ENCODE measurements around the gene ENDOD1. TPM values are rescaled to one million over a fixed set of nuclear protein-coding genes. Genes with fewer than 3 reads are reported as not detected.

ENDOD1 gene
- total and polyA plus RNA-seq, 2 donors (not counting 1 experiment from before 2014, with no cell fraction given): 7.0 to 11.7 TPM

GRCh38 chr11:95100856-95101507 is 11.3 kb downstream of the ENDOD1 start:
- intact Hi-C loops (cut with micrococcal nuclease): no loop called here
- H3K4me2 ChIP-seq (replicated peaks; ENCODE audit: low read depth, low read length, poor library complexity, severe bottlenecking): no peak overlapping the region
- H3K4me1 ChIP-seq (ENCODE audit: control insufficient read depth in 2 of 2, insufficient read depth in 2 of 2, low read length in 2 of 2): peaks cover 26 to 35% of the 10 kb centered on the region in 2 donors
- H3K9ac ChIP-seq (ENCODE audit: low read length): no peak overlapping the region
- ChIA-PET CTCF (no interaction called here), POLR2A (interaction anchor here (0.7 kb wide), 1 partner anchor 9 kb away, joined by 5 read pairs; no protein-coding TSS in a partner anchor)
- TF ChIP-seq CTCF (IDR thresholded peaks at IDR 0.05) (no peak), EZH2 (IDR thresholded peaks at IDR 0.05; ENCODE audit: borderline replicate concordance, insufficient read depth, low read depth, low read length, poor library complexity, severe bottlenecking) (no peak)
- H3K27ac ChIP-seq (ENCODE audit: low read length in 2 of 2): no peak overlapping the region
- peaks cover 61% of the 10 kb centered on the region for H3K4me1 Mint-ChIP-seq
- H3K4me3 ChIP-seq (ENCODE audit: control extremely low read depth in 1 of 5, extremely low read depth in 1 of 5, insufficient read depth in 1 of 5, low read depth in 2 of 5, low read length in 4 of 5): no peak overlapping the region
- peaks cover 0 to 3% of the 10 kb centered on the region in 2 experiments for H3K36me3 ChIP-seq (replicated peaks in 1 of 2; ENCODE audit: control extremely low read depth in 1 of 2, control insufficient read depth in 1 of 2, extremely low read depth in 1 of 2, insufficient read depth in 2 of 2, low read length in 1 of 2)
- H4K20me1 ChIP-seq (ENCODE audit: control insufficient read depth, insufficient read depth, low read length, poor library complexity, severe bottlenecking): peaks cover 10% of the 10 kb centered on the region
- no peaks in the 10 kb centered on the region for H3K9me3 Mint-ChIP-seq (ENCODE audit: insufficient read depth)
- no peak overlapping the region for H3K4me3 Mint-ChIP-seq
- no peak overlapping the region for H3K27ac Mint-ChIP-seq
- 100% methylated on average over 1 of the region's 6 CpGs for WGBS (ENCODE audit: insufficient coverage)
- no peaks in the 10 kb centered on the region for H3K27me3 ChIP-seq (replicated peaks in 1 of 4; ENCODE audit: control extremely low read depth in 1 of 4, control insufficient read depth in 3 of 4, insufficient read depth in 4 of 4, low read length in 3 of 4)
- H3K9me3 ChIP-seq (ENCODE audit: control extremely low read depth in 1 of 3, control insufficient read depth in 2 of 3, insufficient read depth in 1 of 3, low read length in 2 of 3): no peaks in the 10 kb centered on the region
- H3K27me3 Mint-ChIP-seq: no peaks in the 10 kb centered on the region
- DNase-seq (no peak), ATAC-seq (ENCODE audit: low read depth) (no peak)
- H3K79me2 ChIP-seq (ENCODE audit: control insufficient read depth, insufficient read depth, low read length): peaks cover 71% of the 10 kb centered on the region
- H2AFZ ChIP-seq (ENCODE audit: insufficient read depth, low read depth, low read length, poor library complexity, severe bottlenecking): no peak overlapping the region

GRCh38 chr11:95101935-95102334 is 12.3 kb downstream of the ENDOD1 start:
- CTCF ChIA-PET: interaction anchor here (0.6 to 2.6 kb wide), 4 partner anchors 13 to 937 kb away, joined by 3 to 8 read pairs (median 4); partner anchors contain the start of genes ENDOD1 and SRSF8
- peaks cover 63% of the 10 kb centered on the region for H3K4me1 Mint-ChIP-seq
- peaks cover 10% of the 10 kb centered on the region for H4K20me1 ChIP-seq (ENCODE audit: control insufficient read depth, insufficient read depth, low read length, poor library complexity, severe bottlenecking)
- H3K4me2 ChIP-seq (replicated peaks; ENCODE audit: low read depth, low read length, poor library complexity, severe bottlenecking): no peak overlapping the region
- POLR2A ChIA-PET: interaction anchor here (1.0 kb wide), 1 partner anchor 51 kb away, joined by 4 read pairs; no protein-coding TSS in a partner anchor
- no peak overlapping the region for H3K27ac ChIP-seq (ENCODE audit: low read length in 2 of 2)
- no peak overlapping the region for H3K27ac Mint-ChIP-seq
- peaks cover 26 to 27% of the 10 kb centered on the region in 2 donors for H3K4me1 ChIP-seq (ENCODE audit: control insufficient read depth in 2 of 2, insufficient read depth in 2 of 2, low read length in 2 of 2)
- peaks cover 0 to 3% of the 10 kb centered on the region in 2 experiments for H3K36me3 ChIP-seq (replicated peaks in 1 of 2; ENCODE audit: control extremely low read depth in 1 of 2, control insufficient read depth in 1 of 2, extremely low read depth in 1 of 2, insufficient read depth in 2 of 2, low read length in 1 of 2)
- no peak for TF ChIP-seq CTCF (IDR thresholded peaks at IDR 0.05)
- TF ChIP-seq EZH2 (IDR thresholded peaks at IDR 0.05; ENCODE audit: borderline replicate concordance, insufficient read depth, low read depth, low read length, poor library complexity, severe bottlenecking): no peak
- WGBS (ENCODE audit: insufficient coverage): 83% methylated on average over 1 of the region's 1 CpG
- no peak for ATAC-seq (ENCODE audit: low read depth)
- no peak for DNase-seq
- no peaks in the 10 kb centered on the region for H3K27me3 Mint-ChIP-seq
- H3K79me2 ChIP-seq (ENCODE audit: control insufficient read depth, insufficient read depth, low read length): peaks cover 69% of the 10 kb centered on the region
- H2AFZ ChIP-seq (ENCODE audit: insufficient read depth, low read depth, low read length, poor library complexity, severe bottlenecking): no peak overlapping the region
- H3K9ac ChIP-seq (ENCODE audit: low read length): no peak overlapping the region
- H3K4me3 ChIP-seq (ENCODE audit: control extremely low read depth in 1 of 5, extremely low read depth in 1 of 5, insufficient read depth in 1 of 5, low read depth in 2 of 5, low read length in 4 of 5): no peak overlapping the region
- H3K9me3 ChIP-seq (ENCODE audit: control extremely low read depth in 1 of 3, control insufficient read depth in 2 of 3, insufficient read depth in 1 of 3, low read length in 2 of 3): no peaks in the 10 kb centered on the region
- no peak overlapping the region for H3K4me3 Mint-ChIP-seq
- no peaks in the 10 kb centered on the region for H3K27me3 ChIP-seq (replicated peaks in 1 of 4; ENCODE audit: control extremely low read depth in 1 of 4, control insufficient read depth in 3 of 4, insufficient read depth in 4 of 4, low read length in 3 of 4)
- H3K9me3 Mint-ChIP-seq (ENCODE audit: insufficient read depth): no peaks in the 10 kb centered on the region
- intact Hi-C loops (cut with micrococcal nuclease): no loop called here

All from B cell (primary cell).